ENCODE data around the gene CACFD1. TPM values are rescaled to one million over a fixed set of nuclear protein-coding genes. Genes with fewer than 3 reads are reported as not detected.

The CACFD1 gene
- polyA plus RNA-seq, 2 donors: 7.0 to 7.9 TPM

DNA sequence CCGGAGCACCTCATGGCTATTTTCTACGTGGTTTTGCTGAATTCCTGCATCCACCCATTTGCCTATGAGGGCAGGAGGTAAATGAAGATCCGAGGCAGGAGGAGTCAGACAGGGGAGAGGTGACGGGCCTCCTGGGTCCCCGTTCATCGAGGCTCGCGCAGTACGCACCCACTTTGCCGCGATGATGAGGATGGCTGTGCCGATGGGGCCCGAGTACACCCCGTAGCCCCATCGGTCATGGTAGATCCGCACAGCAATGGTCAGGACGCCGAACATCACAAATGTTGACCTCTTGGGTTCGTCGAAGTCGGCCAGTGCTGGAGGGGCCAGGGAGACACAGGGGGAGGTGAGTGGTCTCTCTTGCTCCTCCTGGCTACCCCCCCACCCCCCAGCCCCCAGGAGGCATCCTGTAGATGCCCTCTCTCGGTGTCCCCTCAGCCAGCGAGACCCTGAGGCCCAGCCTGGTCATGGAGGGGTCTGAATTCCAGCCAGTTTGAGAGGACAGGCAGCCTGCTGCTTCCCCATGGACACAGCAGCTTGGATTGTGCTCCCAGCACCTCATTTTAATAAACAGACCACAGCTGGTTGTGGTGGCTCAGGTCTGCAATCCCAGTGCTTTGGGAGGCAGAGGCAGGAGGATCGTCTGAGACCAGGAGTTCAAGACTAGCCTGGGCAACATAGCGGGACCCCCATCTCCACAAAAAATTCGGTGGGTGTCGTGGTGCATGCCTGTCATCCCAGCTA, 59.1 kb downstream of the CACFD1 start:
- H3K4me1 ChIP-seq (ENCODE audit: control insufficient read depth in 2 of 2, insufficient read depth in 2 of 2, low read length in 1 of 2): peaks cover 0 to 5% of the 10 kb centered on the region in 2 donors

DNA sequence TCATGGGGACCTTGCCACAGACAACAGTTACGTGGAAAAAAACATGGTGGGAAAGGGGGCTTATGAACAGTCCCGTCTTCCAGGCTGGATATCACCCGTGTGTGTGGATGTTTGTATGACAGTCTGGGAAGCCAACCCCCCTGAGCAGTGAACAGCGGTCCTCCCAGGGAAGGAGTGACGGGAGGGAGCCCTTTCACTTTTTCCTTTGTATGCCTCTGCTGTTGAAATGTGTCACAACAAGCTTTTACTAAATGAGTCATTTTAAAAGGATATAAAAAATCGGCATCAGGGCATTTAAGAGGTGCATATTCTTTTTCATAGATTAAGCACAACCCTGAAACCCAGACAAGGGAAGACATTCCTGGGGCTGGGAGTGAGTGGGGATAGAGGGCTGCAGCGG, 59.9 kb downstream of the CACFD1 start:
- no peak overlapping the region for H3K27ac ChIP-seq (ENCODE audit: low read depth in 2 of 2, low read length in 1 of 2)
- 43 to 57% methylated on average over 7 of the region's 7 CpGs for WGBS, 2 donors
- no peaks in the 10 kb centered on the region for H3K9me3 ChIP-seq (ENCODE audit: control insufficient read depth in 2 of 2, insufficient read depth in 1 of 2, low read depth in 1 of 2, low read length in 1 of 2)
- no peak overlapping the region for H3K4me3 ChIP-seq (ENCODE audit: low read depth in 1 of 2, low read length in 2 of 2)
- peaks cover 0 to 3% of the 10 kb centered on the region in 2 donors for H3K4me1 ChIP-seq (ENCODE audit: control insufficient read depth in 2 of 2, insufficient read depth in 2 of 2, low read length in 1 of 2)
- H3K27me3 ChIP-seq (ENCODE audit: control insufficient read depth in 1 of 2, insufficient read depth in 2 of 2, low read length in 2 of 2): no peaks in the 10 kb centered on the region
- H3K36me3 ChIP-seq (ENCODE audit: control insufficient read depth in 2 of 2, insufficient read depth in 2 of 2, low read length in 1 of 2): no peaks in the 10 kb centered on the region

More for the DNA sequence above, 59.1 kb downstream of the CACFD1 start:
- Histone ChIP-seq H3K4me3 (ENCODE audit: low read depth in 1 of 2, low read length in 2 of 2) (no peak overlapping the region), H3K36me3 (ENCODE audit: control insufficient read depth in 2 of 2, insufficient read depth in 2 of 2, low read length in 1 of 2) (no peaks in the 10 kb centered on the region), H3K9me3 (ENCODE audit: control insufficient read depth in 2 of 2, insufficient read depth in 1 of 2, low read depth in 1 of 2, low read length in 1 of 2) (no peaks in the 10 kb centered on the region), H3K27ac (ENCODE audit: low read depth in 2 of 2, low read length in 1 of 2) (no peak overlapping the region), H3K27me3 (ENCODE audit: control insufficient read depth in 1 of 2, insufficient read depth in 2 of 2, low read length in 2 of 2) (no peaks in the 10 kb centered on the region)
- WGBS, 2 donors: 90 to 91% methylated on average over 27 of the region's 27 CpGs

DNA sequence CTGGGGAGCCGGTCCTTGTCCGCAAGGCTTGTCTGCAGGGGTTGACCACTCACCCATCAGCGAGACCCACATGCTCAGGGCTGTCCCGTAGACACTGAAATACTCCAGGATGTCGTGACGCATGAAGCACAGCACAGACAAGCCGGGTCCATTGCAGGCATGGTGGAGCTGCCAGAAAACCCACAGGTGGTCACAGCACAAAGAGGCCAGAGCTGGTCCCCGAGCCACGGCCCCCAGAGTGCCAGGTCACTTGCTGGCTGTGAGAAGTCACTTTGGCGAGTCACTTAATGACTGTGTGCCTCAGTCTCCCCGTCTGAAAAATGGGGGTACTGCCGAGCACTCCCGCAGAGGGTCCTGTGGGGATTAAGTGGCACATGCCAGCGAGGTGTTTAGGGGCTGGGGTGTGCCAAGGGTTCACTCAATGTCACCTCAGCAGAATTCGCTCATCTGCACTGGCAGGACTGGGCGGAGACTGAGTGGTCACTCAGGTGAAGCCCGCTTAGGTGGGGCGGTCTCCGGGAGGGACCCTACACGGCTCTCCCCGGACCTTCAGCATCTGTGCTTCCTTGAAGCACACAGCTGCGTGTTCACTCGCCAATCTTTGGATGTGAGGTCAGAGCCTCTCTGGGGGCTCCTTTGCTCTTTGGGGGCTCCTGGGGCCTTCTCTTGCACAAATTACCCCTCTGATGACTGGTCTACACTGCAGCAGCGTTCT, 60.5 kb downstream of the CACFD1 start:
- H3K9me3 ChIP-seq (ENCODE audit: control insufficient read depth in 2 of 2, insufficient read depth in 1 of 2, low read depth in 1 of 2, low read length in 1 of 2): no peaks in the 10 kb centered on the region
- 74 to 81% methylated on average over 24 of the region's 24 CpGs for WGBS, 2 donors
- H3K27ac ChIP-seq (ENCODE audit: low read depth in 2 of 2, low read length in 1 of 2): no peak overlapping the region
- no peaks in the 10 kb centered on the region for H3K27me3 ChIP-seq (ENCODE audit: control insufficient read depth in 1 of 2, insufficient read depth in 2 of 2, low read length in 2 of 2)
- peaks cover 0 to 3% of the 10 kb centered on the region in 2 donors for H3K4me1 ChIP-seq (ENCODE audit: control insufficient read depth in 2 of 2, insufficient read depth in 2 of 2, low read length in 1 of 2)
- no peak overlapping the region for H3K4me3 ChIP-seq (ENCODE audit: low read depth in 1 of 2, low read length in 2 of 2)
- no peaks in the 10 kb centered on the region for H3K36me3 ChIP-seq (ENCODE audit: control insufficient read depth in 2 of 2, insufficient read depth in 2 of 2, low read length in 1 of 2)

Other genes starting within 250 kb of the CACFD1 start
- 10 to 100 TPM in 1 of 2 donors, 1 to 10 TPM in 1; 7.7 to 15.6 TPM for gene ABO, start 184.8 kb upstream of the CACFD1 start, polyA plus RNA-seq
- 10 to 100 TPM; 17.0 to 21.7 TPM for gene SURF6, start 123.8 kb upstream of the CACFD1 start, polyA plus RNA-seq
- gene MED22, start 111.8 kb upstream of the CACFD1 start, polyA plus RNA-seq: 10 to 100 TPM in 1 of 2 donors, 1 to 10 TPM in 1; 7.3 to 12.0 TPM
- gene RPL7A, start 111.8 kb upstream of the CACFD1 start, polyA plus RNA-seq: 1,000 to 10,000 TPM; 2,052 to 3,524 TPM
- gene SURF1, start 103.5 kb upstream of the CACFD1 start, polyA plus RNA-seq: 10 to 100 TPM; 34.2 to 41.2 TPM
- 10 to 100 TPM; 32.9 to 36.4 TPM for gene SURF2, start 103.4 kb upstream of the CACFD1 start, polyA plus RNA-seq
- 10 to 100 TPM; 39.7 to 64.7 TPM for gene SURF4, start 83.9 kb upstream of the CACFD1 start, polyA plus RNA-seq
- 1 to 10 TPM in 1 of 2 donors, under 1 TPM in 1; 0.49 to 1.3 TPM for gene STKLD1, start 83.6 kb upstream of the CACFD1 start, polyA plus RNA-seq
- gene REXO4, start 42.0 kb upstream of the CACFD1 start, polyA plus RNA-seq: 10 to 100 TPM; 10.6 to 15.2 TPM
- 1 to 10 TPM; 1.2 to 4.3 TPM for gene ADAMTS13, start 37.6 kb upstream of the CACFD1 start, polyA plus RNA-seq
- under 1 TPM; 0.69 TPM for gene SLC2A6, start 19.1 kb downstream of the CACFD1 start, polyA plus RNA-seq
- not detected for gene MYMK, start 65.0 kb downstream of the CACFD1 start, polyA plus RNA-seq
- 1 to 10 TPM in 1 of 2 donors, under 1 TPM in 1; 0.60 to 1.0 TPM for gene ADAMTSL2, start 74.7 kb downstream of the CACFD1 start, polyA plus RNA-seq
- not detected for gene FAM163B, start 149.4 kb downstream of the CACFD1 start, polyA plus RNA-seq
- gene DBH, start 176.4 kb downstream of the CACFD1 start, polyA plus RNA-seq: under 1 TPM in 1 of 2 donors, not detected in 1; 0.01 TPM

All from esophagus (tissue), 2 donors.